ENCODE data around the gene EMSY.

DNA sequence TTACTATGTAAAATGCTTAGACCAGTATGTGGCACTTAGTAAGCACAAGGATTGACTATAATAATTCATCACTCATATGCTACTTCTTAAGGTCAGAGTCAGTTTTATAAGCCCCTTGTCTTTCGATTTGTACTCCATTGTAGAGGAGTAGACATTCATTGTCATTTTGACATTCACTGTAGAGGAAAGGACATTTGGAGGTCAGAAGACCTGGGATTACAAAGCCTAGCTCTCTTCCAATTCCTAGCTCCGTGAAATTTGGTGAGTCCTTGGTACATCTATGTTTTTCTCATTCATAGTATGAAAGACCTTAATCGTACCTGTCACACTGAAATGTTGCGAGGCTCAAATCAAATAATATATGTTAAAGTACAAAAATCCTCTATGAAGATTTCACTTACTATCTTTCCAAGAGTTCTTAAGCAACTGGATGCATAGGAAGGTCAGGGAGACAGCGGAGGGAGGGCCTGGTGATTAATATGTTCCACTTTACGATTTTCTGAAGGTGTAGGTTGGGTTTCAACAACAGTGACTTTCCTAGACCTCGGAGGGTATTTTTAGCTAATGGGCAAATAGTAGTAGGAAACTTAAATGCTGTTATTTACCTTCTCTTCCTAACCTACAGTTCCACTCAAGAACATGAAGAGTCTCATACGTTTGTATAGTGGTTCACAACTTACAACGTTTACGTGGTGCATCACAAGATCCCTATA lies 1.4 kb upstream of the EMSY start:
- no peak for TF ChIP-seq RCOR1 (IDR thresholded peaks at IDR 0.05; ENCODE audit: low read length)
- no peak for TF ChIP-seq CHD2 (IDR thresholded peaks at IDR 0.05; ENCODE audit: low read length, partially characterized antibody)
- no peak for TF ChIP-seq RFX5 (IDR thresholded peaks at IDR 0.05; ENCODE audit: low read length)
- TF ChIP-seq, protein P1, sequence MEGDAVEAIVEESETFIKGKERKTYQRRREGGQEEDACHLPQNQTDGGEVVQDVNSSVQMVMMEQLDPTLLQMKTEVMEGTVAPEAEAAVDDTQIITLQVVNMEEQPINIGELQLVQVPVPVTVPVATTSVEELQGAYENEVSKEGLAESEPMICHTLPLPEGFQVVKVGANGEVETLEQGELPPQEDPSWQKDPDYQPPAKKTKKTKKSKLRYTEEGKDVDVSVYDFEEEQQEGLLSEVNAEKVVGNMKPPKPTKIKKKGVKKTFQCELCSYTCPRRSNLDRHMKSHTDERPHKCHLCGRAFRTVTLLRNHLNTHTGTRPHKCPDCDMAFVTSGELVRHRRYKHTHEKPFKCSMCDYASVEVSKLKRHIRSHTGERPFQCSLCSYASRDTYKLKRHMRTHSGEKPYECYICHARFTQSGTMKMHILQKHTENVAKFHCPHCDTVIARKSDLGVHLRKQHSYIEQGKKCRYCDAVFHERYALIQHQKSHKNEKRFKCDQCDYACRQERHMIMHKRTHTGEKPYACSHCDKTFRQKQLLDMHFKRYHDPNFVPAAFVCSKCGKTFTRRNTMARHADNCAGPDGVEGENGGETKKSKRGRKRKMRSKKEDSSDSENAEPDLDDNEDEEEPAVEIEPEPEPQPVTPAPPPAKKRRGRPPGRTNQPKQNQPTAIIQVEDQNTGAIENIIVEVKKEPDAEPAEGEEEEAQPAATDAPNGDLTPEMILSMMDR (IDR thresholded peaks at IDR 0.05), result no peak
- TF ChIP-seq POLR2AphosphoS5 (IDR thresholded peaks at IDR 0.05; ENCODE audit: low read depth, low read length), result no peak

Data from SK-N-SH (cell line).